ENCODE data around the gene MAPKAPK2.

MAPKAPK2 gene

DNA sequence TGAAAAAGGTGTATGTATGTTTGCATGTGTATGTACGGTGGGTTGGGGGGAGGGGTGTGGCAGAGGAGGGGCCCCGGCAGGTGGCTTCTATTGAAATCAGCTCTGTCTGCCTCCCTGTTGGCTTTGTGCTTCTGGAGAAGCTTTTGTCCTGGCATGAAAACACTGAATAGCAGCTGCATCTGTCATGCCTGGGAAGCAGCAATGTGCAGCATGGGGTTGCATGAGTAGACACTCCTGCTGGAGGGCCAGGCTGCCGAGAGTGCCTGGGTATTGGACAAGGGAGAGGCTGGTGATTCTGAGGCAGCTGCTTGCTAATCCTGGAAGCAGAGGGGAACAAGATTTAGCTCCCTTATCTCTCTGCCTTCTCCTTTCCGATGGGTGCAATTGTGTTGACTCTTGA is 20.5 kb downstream of the MAPKAPK2 start:
- DNase-seq, result peak; percentile 21 to 42

DNA sequence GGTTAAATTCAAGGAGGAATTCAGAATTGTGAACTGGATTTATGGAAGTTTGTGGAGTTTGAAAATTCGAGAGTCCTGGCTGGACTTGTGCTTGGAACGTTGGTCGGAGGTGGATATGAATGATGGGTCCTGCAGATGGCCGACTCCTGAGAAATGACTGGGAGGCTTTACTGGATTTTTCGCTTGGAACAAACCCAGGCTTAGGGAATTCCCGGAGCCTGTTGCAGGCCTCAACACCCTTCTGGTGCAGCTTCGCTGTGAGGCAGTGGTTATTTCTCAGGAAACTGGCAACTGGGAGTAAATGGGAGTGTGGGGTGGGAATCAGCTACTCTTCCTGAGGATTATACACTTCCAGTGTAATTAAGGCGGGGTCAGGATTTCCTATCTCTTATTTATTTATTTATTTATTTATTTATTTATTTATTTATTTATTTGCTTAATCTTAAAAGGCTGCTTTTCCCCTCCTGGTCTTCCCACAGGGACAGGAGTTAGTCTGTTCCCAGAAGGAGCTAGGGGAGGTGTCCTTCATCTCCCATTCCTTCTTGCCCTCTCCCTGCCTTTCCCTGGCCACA is 21.1 kb downstream of the MAPKAPK2 start:
- no peak for DNase-seq

DNA sequence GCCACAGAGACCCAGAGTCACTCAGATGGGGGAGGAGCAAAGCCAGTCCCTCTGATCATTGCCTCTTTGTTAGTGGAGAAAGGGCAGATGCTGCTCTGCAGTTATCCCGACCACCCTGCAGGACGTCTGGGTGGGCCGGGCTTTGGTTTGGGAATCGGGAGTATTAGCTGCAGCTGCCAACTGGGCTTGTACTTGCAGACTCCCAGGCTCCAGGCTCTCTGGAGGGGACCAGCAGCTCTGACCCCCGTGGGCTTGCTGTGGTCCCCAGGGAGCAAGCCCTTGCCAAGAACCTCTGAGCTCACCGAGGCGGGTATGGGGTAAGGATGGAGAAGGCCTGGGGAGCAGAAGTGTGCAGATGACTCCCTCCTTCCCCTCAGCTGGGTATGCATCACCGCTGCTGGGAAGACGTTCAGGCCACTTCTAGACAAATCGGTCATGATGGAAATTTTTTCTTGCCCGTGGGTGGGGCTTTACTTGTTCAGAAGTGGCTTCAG is 21.6 kb downstream of the MAPKAPK2 start:
- no peak for DNase-seq

DNA sequence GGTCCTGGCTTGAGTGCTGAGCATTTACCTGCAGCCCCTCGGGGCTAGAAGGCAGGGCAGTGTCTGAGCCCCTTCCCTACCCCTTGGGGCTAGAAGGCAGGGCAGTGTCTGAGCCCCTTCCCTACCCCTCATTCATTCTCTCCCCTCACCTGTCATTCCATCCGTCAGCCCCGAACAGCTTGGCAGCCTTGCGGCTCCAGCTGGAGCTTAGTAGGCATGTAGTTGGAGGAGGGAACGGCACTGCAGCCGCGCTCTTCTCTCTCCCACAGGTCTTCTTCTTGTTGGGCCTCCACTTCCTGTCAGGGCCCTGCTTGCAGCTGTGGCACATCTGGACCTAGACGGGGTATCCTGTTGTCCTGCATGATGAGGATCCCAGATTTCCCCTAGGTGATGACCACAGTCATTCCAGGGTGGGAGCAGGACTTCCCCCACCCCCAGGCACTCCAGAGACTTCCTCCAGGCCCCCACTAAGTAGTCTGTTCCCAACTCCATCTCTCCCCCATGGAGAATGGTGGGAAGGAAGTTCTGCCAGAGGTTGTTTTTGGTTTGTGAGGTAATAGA is 22.2 kb downstream of the MAPKAPK2 start:
- DNase-seq, result no peak

DNA sequence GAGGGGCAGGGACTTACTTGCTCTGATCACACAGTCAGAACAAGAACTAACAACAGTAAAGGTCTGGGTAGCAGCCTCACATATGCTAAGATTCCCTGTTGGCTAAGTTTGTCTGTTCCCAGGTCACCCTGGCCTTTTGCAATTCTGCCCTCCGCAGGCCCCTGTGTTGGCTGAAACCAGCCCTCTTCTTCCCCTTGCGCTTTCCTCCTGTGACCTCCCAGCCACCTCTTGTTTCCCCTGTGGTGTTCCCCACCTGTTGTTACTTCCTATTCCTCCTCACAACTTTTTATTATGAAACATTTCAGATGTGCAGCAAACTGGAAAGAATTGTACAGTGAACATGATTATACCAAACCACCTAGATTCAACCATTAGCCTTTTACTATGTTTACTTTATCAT is 23.4 kb downstream of the MAPKAPK2 start:
- no peak for DNase-seq

DNA sequence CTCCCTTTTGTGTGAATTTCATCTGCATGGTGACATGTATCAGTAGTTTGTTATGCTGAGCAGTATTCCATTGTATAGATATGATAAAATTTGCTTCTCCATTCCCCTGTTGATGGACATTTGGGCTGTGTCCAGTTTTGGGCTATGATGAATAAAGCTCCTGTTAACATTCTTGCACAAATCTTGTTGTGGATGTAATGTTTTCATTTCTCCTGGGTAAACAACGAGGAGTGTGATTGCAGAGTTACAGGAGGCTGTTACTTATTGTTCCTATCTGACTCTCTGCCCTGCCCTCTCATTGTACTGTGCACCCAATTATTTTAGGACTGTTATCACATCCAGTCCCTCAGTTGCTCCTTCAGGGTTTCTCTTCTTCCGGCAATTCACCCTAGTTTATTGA is 24.2 kb downstream of the MAPKAPK2 start:
- no peak for DNase-seq

DNA sequence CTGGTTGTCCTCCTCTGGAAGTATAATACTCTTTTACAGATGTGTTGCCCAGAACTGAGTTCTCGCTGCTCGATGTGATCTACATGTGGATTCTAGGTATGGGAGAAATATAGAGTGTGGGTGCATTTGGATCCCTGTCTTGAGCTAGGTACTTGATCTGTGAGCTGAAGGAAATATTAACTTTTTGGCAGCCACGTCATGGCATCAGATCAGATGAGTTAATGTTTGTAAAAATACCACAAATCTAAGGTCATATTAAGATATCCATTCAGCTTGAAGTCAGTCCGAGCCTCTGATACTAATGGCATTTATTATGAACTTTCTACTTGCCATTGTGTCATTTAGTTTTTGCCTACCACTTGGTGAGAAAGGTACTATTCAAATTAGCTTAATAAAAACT is 24.6 kb downstream of the MAPKAPK2 start:
- DNase-seq, result no peak

DNA sequence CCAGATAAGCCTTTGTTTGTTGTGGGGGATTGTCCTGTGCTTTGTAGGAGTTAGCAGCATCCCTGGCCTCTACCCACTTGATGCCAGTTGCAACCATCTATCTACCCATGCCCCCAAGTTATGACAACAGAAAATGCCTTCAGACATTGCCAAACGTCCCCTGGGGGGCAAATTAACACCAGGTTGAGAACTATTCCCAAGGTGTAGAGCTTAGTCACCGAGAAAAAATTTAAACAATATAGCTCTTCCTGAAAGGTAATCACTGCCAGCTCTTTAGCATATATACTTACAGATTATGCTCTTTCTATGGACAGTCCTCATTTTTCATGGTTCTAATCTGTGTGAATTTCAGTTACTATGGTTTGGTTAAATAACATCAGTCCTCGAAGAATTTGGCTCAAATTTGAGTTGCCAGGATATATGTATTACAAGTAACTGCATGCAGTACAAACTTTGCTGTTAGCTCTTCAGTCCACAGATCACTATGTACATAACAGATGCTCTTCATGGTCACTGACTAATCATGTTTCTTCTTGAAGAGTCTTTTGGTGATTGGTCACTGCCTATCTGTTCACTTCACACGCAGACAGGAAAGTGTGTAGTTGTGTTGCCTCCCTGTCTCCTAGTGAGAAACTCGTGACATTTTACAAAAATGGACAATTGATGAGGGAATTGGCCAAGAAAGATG is 25.2 kb downstream of the MAPKAPK2 start:
- no peak for DNase-seq

DNA sequence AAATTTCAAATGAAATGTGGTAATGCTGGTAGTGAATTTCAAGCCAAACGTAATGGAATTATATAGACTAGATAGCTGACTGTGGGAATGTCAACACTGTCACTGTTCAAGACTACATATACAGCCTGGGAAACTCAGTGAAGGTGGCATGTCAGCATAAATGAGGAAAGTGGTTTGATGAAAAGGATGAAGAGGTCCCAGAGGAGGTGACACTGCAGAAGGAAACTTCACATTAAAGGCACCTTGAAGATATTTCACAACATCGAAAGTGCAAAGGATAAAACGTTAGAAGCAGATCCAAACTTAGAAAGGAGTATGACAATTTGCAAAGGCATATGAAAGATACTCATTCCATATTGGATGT is 25.7 kb downstream of the MAPKAPK2 start:
- no peak for DNase-seq

DNA sequence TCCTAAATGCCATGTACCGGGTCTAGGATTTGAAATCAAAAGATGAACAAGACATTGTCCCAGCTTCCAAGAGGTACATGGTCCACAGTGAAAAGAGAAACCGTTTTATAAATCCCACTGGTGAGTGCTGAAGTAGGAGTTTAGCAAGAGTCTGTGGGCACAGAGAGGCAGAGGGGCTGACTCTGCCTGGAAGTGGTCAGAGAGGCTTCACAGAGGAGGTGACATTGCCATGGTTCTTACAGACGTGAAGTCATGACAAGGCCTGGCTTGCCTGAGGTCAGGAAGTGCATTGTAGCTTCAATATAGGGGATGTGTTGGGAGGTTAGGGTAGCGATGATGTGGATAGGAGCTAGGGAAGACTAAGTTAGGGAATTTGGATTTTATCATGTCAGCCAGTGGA is 28.4 kb downstream of the MAPKAPK2 start:
- no peak for DNase-seq

DNA sequence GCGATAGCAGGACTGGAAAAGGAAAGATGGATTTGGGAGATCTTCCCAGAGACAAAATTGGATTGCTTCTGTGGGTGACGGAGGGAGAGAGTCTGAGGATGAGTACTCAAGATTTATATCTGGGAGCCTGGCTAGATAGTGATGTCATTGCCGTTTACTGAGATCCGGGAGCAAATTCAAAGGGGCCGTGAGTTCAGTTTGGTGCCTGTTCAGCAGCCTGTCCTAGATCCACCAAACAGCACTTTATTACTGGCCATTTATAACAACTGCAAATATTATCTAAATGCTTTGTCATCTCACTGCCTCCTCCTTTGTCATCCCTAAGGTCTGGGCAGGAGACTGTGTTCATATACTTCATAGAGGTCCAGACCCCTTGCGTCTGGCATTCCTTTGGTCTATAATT is 29.2 kb downstream of the MAPKAPK2 start:
- no peak for DNase-seq

DNA sequence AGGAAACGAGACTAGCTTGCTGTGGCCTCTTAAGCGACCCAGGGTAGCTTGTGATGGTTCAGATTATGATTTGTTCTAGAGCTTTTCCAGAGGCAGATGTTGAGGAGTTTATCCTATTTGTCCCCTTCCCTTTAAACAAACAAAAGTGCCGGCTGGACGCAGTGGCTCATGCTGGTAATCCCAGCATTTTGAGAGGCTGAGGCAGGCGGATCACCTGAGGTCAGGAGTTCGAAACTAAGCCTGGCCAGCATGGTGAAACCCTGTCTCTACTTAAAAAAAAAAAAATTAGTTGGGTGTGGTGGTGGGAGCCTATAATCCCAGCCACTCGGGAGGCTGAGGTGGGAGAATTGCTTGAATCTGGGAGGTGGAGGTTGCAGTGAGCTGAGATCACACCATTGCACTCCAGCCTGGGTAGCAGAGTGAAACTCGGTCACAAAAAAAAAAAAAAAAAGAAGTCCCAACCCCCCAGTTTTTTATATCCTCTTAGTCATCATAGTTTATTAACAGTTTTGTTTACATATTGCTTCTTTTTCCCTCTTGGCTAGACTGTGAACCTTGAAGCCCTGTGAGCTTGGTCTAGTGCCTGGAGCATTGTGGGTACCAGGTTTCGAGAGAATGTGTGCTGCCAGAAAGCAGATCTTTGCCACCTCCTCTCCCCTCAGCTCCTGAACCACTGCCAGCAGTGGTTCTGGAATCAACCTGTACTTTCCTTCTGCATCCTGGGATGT is 29.8 kb downstream of the MAPKAPK2 start:
- no peak for DNase-seq

DNA sequence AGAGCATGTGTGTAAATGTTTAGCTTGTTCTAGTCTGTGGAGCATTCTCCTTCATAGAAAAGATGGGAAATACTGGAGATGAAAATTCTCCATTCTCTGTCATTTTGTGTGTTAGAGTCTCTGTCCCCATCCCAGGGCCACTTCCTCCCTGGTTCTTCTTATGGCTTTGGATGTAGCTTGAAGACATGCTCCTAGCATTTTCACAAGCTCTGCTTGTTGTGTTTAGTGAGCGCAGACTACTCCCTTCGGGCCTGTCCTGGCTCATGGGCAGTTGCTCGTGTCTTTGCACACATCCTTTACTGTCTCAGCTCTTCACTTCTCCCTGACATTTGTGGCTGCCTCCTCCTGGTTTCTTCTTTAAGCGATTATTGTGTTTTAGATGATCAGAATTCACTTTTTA is 30.4 kb downstream of the MAPKAPK2 start:
- DNase-seq, result no peak

DNA sequence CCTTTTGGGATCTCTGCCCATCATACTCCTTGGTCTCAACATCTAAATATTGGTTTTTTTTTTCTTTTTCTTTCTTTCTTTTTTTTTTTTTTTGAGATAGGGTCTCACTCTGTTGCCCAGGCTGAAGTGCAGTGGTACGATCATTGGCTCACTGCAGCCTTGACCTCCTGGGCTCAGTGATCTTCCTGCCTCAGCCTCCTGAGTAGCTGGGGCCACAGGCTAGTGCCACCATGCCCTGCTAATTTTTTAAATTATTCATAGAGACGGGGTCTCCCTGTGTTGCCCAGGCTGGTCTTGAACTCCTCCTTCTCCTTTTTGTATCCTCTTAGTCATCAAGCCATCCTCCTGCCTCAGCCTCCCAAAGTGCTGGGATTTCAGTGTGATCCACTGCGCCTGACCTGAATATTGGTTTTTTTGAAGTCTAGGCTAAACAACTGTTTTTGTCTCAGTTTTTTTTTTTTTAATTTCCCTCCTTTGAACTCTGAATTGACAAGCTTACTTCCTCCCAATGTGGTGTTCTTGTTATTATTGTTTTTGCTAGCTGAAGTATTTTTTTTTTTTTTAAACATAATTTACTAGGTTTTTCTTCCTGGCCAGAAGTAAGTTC is 30.9 kb downstream of the MAPKAPK2 start:
- DNase-seq, result no peak

DNA sequence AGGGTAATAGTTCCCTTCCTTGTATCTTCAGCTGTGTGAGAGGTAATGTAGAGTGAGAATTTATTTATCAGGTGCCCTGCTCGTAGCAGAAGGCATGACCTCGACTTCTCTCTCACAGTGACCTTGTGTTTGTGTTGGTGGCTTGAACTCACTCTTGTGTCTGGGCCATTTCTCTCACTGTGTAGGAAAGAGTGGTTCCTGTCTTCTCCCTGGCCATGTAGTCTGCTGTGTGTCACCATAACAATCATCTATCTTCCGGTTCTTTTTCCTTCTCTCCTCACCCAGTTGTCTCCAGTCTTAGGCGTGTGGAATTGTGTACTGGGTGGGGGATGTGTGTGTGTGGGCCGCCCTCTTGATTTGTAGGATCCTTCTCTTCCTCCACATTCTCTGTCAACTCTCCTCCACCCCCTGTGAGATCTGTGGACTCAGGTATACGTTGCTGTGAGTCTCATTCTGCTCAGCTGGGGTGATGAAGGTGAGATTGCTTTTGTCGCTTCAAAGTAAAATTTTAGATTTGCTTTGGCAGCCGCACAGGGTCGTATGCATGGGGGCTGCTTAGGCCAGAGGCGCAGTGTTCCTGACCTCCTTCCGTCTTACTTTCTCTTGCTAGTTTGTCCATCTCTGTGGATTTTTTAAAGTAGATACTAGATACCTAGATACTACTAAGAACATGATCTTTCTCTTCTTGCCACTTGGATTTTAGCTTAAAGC is 31.6 kb downstream of the MAPKAPK2 start:
- DNase-seq, result no peak

DNA sequence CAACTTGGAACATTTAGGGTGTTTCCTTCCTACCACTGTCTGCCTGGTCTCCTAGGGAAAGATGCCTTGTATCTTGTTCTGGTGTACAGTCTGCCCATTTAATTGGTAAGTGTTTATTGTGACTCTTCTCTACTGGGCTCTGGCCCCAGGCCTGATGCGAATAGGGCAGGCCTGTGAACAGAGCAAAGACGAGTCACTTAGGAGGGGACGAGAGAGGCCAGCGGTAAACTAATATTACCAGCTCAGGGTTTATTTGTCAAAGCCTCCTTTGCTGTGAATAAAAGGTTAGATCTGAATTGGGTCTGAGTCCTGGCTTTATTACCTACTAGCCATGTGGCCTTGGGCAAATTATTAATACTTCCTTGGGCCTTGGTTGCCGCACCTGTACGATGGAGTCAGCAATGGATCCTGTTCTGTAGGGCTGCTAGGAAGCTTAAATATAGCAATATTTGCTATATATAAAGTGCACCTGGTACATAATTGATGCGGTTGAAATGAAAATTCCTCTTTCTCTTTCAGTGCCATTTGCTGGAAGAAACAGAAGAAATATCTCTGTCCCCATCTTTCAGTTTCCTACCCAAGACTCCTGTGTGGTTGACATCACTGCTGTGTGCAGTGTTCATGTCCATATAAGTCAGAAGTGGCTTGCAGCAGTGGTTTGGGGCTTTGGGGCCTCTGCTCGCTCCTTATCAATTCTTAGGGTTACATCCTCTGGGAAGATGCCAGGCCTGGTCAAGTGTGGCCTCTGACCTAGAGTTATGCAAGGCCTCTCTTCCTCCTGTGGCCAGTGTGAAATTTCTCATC is 32.4 kb downstream of the MAPKAPK2 start:
- no peak for DNase-seq

DNA sequence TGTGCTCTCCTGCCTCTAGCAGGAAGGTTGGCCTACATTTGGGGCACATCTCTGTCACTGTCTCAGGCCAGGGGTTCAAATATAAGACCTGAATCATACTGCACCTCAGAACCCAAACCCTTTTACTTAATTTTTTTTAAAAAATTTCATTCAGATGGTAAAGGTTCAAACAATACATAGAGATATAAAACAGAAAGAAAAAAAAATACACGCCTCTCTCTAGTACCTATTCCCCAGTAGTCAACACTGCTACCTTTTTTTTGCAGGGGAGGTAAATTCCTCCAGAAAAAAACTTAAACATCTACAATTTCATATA is 32.9 kb downstream of the MAPKAPK2 start:
- DNase-seq, result no peak

DNA sequence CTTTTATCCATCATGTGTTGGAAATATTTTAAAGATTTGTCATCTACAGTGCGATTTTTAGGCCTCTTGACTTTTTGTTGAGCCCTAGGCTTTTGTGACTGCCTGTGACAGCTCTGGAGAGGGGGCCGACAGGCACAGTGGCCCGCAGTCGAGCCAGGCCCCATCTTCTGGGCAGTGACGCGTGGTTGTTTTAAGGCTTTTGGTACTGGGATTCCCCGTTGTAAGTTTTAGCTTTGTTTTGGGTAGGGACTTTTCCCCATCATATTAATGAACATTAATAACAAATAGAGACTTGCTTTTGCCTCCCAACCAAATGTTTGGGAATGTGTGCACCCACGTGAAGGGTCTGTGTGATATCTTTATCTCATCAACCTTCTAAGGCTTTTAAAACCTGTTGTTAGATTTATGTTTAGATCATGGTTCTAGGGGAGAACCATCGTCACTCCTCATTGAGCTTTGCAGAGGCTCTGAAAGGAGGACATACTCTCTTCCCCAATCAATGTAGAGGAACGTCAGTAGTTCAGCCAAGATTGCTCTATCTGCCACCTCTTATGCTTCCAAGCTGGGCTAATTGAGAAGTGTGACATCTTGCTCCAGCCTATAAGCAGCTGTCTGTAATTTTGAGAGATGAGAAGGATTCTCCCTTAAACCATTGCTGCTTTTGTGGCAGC is 34.6 kb downstream of the MAPKAPK2 start:
- DNase-seq, result no peak

DNA sequence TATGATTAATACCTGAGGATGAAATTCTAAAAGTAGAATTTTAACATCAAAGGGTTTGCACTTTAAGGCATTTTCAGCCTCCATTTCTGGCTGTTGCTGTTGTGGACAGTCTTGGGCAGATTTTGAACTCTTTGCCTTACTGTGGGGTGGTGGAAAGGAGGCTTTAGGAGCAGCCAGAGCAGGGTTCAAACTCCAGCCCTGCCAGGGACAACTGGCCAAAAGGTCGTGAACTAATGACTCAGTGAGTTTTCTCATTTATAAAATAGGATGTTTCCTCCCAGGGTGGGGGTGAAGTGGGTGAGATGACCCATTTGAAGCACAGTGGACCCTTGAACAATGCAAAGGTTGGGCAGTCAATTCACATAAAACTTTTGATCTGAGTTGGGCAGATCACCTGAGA is 36.7 kb downstream of the MAPKAPK2 start:
- no peak for DNase-seq

DNA sequence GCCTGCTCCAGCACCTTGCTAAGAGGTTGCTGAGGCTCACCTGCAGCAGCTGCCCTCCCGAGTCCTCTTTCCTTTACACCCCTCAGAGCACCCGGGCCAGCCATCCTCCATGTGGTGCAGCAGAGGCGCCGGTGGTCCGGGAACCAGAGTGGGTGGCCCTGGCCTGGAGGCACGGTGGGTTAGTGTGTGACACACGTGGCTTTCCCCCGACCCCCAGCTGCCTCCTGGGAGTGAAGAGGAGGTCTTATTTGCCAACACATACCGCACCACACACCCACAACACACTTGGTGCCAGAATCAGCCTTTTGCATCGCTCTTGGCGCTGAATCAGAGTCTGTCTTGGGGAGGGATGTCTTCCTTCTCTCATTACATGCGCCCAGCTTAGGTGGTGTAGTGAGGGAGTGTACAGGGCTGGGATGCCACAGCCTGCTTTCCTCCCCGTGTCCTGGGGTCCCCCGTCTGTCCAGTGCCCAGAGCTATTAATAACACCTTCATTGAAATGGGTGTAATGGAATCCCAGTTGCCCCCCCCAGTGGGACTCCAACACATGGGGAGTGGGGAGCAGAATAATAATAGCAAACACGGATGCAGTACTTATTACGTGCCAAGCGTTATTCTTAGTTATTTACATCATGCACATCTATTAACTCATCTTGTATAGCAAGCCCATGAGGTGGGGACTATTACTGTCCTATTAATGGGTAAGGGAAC is 38.2 kb downstream of the MAPKAPK2 start:
- no peak for DNase-seq

DNA sequence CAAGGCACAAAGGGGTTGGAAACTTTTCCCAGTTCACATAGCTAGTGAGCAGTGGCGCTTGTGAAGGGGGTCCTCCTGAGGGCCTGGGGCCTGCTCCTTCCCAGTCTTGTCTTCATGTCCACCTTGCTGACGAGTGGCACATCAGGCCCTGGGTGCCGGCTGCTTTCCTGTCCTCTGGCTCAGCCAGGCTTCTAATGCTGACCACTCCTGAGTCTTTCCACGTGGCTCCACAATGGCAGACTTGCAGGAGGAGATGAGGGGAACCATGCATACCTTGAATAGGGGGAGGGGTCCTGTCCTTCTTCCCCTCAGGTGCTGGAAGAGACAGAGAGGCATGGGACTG is 38.7 kb downstream of the MAPKAPK2 start:
- DNase-seq, result no peak

All from cerebellar nuclear complex (tissue), 1 donor.